Astrocyte of the spinal cord (primary cell): Measurements from ENCODE around the gene FBXL16.

Source experiments
- DNase-seq: peaks from one replicate; pipeline ENCODE4 v3.0.0; 2011; ENCODE audit warnings: low read depth, low spot score
- H3K4me3 ChIP-seq: 2 replicates; pipeline ENCODE4 v1.5.1; 2011; ENCODE audit warnings: low read depth, mild to moderate bottlenecking, low read length, moderate library complexity
- in situ Hi-C: cut with HindIII; loops from 2 replicates; pipeline ENCODE4 v1.10.0; 2017; ENCODE audit warnings: low sequenced_read_pairs
- TF ChIP-seq, protein P1 (sequence below): IDR thresholded peaks from 2 replicates; pipeline ENCODE4 v1.5.1; 2012; ENCODE audit warnings: low read depth, mild to moderate bottlenecking, low read length, inconsistent platforms

Gene FBXL16

DNA sequence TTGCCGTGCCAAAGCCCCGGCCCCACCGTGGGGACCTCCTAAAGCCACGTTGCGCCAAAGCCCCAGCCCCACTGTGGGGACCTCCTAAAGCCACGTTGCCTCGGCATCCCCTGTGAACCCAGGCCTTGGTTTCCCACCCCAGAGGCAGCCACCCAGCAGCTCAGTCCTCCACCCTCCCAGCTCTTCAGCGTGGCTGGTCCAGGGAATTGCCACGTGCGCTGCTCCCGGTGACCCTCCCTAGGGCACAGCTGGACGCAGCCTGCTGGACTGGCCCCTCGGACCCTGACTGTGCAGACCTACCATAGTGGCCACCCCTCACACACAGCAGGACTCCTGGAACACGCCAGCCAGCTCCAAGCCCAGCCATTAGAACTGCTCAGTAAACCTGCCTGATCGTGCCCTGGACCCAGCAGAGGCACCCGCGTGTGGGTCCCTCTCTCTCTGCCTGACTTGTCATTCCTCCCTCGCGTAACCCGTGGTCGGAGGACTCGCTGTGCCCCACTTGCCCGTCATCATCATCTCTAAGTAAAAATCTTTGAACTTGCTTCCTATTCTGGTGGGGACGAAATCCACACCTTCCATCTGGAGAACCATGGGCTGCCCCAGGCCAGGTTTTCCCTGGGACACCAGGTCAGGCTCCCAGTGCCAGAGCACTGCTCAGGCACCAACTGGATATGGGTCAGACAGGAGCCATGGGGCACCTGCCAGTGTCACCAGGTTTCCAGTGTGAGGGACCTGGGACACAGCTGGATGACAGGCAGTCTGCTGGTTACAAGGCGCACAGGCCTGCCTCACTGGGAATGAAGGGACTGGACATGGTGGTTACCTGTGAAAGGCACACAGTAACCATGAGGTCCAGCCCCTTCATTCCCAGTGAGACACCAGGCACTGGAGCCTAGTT lies 29.6 kb upstream of the FBXL16 start:
- in situ Hi-C loops: no loop called here
- TF ChIP-seq, protein P1, sequence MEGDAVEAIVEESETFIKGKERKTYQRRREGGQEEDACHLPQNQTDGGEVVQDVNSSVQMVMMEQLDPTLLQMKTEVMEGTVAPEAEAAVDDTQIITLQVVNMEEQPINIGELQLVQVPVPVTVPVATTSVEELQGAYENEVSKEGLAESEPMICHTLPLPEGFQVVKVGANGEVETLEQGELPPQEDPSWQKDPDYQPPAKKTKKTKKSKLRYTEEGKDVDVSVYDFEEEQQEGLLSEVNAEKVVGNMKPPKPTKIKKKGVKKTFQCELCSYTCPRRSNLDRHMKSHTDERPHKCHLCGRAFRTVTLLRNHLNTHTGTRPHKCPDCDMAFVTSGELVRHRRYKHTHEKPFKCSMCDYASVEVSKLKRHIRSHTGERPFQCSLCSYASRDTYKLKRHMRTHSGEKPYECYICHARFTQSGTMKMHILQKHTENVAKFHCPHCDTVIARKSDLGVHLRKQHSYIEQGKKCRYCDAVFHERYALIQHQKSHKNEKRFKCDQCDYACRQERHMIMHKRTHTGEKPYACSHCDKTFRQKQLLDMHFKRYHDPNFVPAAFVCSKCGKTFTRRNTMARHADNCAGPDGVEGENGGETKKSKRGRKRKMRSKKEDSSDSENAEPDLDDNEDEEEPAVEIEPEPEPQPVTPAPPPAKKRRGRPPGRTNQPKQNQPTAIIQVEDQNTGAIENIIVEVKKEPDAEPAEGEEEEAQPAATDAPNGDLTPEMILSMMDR: no peak
- no peak overlapping the region for H3K4me3 ChIP-seq
- DNase-seq: no peak

DNA sequence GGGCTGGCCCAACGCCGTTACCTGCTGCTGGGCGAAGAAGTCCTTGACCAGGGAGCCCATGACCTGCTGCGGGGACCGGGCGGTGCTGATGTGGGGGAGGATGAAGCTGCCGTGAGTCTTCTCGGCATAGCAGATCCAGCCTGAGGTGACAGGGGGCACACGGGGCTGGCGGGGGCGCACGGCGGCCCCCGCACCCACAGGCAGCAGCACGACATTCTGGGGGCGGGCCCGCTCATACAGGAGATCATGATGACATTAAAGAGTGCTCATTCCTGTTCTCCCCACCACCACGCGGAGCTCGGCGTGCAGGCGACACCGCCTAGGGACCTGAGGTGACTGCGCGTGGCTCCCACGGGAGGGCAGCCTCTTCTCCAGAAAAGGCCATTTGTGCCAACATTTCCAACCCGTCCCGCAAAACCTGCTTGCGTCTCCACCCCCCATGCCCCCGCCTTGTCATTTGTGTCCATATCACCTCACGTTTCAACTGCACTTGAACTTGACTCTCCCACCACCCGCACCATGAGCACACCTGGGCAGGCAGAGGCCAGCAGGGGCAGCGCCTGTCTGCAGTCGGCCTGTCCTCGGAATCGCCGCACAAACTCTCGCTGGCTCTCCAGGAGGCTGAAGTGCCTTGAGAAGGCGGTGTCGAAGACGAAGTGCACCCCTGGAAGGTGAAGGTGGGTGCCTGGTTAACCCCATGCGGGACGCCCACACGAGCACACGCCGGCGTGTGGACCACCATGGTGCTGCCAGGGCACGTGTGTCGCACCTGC lies 28.8 kb upstream of the FBXL16 start:
- H3K4me3 ChIP-seq: no peak overlapping the region
- in situ Hi-C loops: no loop called here
- TF ChIP-seq, protein P1: no peak
- no peak for DNase-seq

DNA sequence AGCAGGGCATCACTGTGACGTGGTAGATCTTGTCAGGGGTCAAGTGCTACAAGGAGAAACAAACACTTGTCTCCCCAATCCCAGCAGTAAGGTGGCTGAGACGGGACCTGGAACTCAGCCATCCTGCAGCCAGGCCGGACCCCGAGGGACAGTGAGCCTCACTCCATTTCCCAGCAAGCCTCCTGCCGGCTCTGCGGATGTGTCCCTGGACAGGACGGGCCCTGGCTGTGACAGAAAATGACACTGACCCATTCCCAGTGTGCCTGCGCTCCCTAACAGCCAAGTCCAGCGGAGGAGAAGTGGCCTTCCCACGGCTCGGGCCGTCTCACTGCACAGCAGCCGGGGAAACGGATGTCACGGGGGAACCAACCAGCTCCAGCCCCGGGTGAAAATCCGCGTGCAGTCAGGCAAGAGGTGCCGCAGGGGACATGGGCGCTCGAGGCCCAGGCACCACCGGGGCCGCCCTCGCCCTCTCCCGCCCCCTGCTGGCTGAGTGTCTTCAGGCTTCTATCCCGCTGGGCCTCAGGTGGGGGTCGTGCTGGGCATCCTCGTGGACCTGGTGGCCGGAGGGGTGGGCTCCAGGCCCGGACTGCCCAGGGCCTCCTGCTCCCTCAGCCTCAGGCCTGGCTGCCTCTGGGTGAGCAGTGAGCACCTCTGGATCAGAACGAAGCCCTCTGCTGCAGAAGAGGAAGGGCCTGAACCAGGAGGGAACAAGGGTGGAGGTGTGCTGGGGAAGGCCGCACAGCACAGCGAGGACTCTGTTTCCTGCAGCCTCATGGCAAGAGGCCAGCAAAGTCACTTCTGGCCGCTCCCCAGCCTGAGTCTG lies 28.0 kb upstream of the FBXL16 start:
- DNase-seq: no peak
- in situ Hi-C loops: no loop called here
- no peak overlapping the region for H3K4me3 ChIP-seq
- TF ChIP-seq, protein P1: peak; percentile 39

DNA sequence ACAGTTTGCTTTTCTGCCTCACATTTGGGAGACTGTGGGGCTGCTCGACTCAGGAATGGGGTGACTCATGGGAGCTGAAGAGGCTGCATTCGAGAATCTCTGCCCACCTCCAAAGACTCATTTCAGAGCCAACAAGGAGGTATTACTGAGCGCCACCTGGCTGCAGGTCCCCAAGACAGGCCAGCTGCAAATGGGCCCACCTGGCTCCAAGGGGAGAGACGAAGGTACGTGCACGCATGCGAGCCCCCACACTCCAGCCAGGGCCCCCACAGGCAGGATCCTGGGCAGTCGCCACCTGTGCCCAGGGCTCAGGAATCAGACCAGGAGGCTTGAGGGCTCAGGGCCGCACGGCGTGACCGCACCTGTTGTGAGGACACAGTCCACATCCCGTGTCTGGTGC lies 27.3 kb upstream of the FBXL16 start:
- no peak for DNase-seq
- in situ Hi-C loops: no loop called here
- no peak overlapping the region for H3K4me3 ChIP-seq
- TF ChIP-seq, protein P1: no peak

DNA sequence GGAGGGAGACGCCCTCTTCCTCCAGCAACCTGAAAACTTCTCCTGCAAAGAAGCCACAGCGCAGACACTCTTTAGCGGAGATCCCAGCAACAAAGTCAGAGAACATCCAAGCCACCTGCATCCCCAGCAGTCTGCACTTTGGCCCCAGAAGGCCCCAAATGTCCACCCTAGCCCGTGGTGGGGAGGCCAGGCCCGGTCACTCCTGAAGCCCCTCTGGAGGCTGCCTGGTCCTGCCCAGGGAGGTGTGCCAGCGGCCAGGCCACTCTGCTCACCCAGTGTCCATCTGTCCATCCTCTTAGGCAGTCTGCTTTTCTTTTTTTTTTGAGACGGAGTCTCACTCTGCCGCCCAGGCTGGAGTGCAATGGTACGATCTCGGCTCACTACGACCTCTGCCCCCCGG lies 26.7 kb upstream of the FBXL16 start:
- in situ Hi-C loops: no loop called here
- TF ChIP-seq, protein P1: no peak
- H3K4me3 ChIP-seq: no peak overlapping the region
- DNase-seq: no peak
